ENCODE results near the gene CDH12. TPM values are rescaled to one million over a fixed set of nuclear protein-coding genes. Genes with fewer than 3 reads are reported as not detected.

Gene CDH12
- total RNA-seq, 3 donors from 2014 or later = 0.33 to 2.6 (median 1.1) TPM

DNA sequence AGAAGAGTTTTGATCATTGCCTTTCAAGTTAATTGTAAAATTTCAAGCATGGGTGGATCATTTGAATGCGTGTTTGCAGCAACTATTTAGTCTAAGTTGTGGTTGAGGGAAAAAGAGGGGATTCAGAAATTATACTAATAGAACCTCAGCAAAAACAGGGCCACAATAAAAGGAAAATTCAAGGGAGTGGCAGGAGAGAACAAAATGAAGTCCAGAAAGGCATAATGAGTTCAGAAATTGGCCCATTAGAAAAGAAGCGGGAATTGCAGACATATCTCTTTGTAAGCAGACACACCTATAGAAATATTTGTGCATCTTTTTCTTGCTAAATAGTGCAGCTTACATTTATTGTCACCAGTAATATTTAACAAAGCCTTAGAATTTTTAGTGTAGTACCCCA lies 960.0 kb downstream of the CDH12 start:
- TF ChIP-seq, protein P1, sequence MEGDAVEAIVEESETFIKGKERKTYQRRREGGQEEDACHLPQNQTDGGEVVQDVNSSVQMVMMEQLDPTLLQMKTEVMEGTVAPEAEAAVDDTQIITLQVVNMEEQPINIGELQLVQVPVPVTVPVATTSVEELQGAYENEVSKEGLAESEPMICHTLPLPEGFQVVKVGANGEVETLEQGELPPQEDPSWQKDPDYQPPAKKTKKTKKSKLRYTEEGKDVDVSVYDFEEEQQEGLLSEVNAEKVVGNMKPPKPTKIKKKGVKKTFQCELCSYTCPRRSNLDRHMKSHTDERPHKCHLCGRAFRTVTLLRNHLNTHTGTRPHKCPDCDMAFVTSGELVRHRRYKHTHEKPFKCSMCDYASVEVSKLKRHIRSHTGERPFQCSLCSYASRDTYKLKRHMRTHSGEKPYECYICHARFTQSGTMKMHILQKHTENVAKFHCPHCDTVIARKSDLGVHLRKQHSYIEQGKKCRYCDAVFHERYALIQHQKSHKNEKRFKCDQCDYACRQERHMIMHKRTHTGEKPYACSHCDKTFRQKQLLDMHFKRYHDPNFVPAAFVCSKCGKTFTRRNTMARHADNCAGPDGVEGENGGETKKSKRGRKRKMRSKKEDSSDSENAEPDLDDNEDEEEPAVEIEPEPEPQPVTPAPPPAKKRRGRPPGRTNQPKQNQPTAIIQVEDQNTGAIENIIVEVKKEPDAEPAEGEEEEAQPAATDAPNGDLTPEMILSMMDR (IDR thresholded peaks at IDR 0.05) = no peak
- TF ChIP-seq POLR2A (IDR thresholded peaks at IDR 0.05) = no peak
- TF ChIP-seq POLR2AphosphoS5 (IDR thresholded peaks at IDR 0.05) = no peak
- H3K4me1 ChIP-seq = no peaks in the 10 kb centered on the region
- no peak overlapping the region for H3K4me3 ChIP-seq
- no peak for DNase-seq (ENCODE audit: low spot score in 2 of 2)
- H3K9me3 ChIP-seq = no peaks in the 10 kb centered on the region
- no peaks in the 10 kb centered on the region for H3K36me3 ChIP-seq
- no peaks in the 10 kb centered on the region for H3K27me3 ChIP-seq
- no peak overlapping the region for H3K27ac ChIP-seq
- intact Hi-C loops (cut with DNase I; ENCODE audit: low total_unique reads) = no loop called here

DNA sequence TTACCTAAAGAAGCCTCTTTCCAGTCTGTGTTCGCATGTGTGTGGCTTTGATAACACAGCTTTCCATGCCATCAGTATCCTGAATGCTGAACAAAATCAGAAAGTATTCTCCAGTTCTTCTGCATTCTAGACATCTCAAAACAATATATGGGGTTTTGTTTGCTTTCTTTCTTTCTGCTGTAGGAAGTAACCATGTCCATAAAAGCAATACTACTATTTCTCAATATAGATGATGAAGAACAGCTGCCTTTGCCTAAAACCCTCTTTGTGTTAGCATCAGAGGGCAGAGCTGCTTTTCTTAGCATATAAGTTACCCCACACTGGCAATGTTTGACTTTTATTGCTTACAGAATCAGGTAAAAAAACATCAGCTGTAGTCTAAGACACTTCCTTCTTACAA lies 963.6 kb downstream of the CDH12 start:
- no peak for DNase-seq (ENCODE audit: low spot score in 2 of 2)
- Histone ChIP-seq H3K9me3 (no peaks in the 10 kb centered on the region), H3K4me1 (no peaks in the 10 kb centered on the region), H3K36me3 (no peaks in the 10 kb centered on the region), H3K4me3 (no peak overlapping the region), H3K27ac (no peak overlapping the region), H3K27me3 (no peaks in the 10 kb centered on the region)
- TF ChIP-seq, protein P1 (IDR thresholded peaks at IDR 0.05) = no peak
- TF ChIP-seq POLR2AphosphoS5 (IDR thresholded peaks at IDR 0.05) = no peak
- TF ChIP-seq POLR2A (IDR thresholded peaks at IDR 0.05) = no peak
- intact Hi-C loops (cut with DNase I; ENCODE audit: low total_unique reads) = no loop called here

DNA sequence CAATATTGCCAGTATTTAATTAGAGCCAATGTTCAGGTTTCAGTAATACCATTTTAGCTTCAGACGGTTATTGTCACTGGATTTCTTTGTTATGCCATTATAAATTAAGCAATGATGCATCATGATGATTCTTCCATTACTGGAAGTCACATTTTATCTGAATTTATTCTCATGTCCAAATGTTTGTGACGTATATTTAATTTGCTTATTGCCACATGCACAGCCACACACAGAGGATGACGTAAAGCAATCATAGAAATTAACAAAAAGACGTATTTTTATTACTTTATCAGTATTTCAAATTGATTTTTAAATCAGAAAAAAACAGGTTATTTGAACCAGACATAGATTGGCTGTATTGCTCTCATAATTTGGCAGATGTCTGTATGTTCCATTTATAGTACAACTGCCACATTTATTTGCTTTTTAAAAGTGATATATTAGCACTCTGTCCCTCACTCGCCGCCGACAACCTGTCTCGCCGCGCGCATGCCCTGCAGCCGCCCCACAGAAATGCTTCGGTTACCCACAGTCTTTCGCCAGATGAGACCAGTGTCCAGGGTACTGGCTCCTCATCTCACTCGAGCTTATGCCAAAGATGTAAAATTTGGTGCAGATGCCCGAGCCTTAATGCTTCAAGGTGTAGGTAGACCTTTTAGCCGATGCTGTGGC lies 970.9 kb downstream of the CDH12 start:
- TF ChIP-seq, protein P1 (IDR thresholded peaks at IDR 0.05) = no peak
- TF ChIP-seq POLR2AphosphoS5 (IDR thresholded peaks at IDR 0.05) = no peak
- no peak for TF ChIP-seq POLR2A (IDR thresholded peaks at IDR 0.05)
- intact Hi-C loops (cut with DNase I; ENCODE audit: low total_unique reads) = no loop called here
- Histone ChIP-seq H3K4me3 (no peak overlapping the region), H3K27ac (no peak overlapping the region), H3K9me3 (no peaks in the 10 kb centered on the region), H3K36me3 (no peaks in the 10 kb centered on the region), H3K4me1 (no peaks in the 10 kb centered on the region), H3K27me3 (no peaks in the 10 kb centered on the region)
- DNase-seq (ENCODE audit: low spot score in 2 of 2) = no peak

DNA sequence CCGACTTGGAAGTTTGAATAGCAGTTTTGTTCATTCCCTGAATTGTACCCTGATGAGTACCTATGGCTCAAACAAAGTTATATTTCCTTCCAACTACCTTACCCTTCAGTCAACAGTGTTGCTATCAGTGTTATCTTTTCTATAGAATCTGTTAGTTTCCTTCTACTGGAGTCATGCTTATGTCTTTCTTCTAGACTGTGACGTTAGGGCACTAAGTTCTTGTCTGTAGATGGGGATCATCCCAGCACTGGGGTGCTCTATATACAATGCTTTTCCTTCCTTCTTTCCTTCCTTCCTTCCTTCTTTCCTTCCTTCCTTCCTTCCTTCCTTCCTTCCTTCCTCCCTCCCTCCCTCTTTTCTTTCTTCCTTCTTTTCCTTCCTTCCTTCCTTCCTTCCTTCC lies 973.0 kb downstream of the CDH12 start:
- Histone ChIP-seq H3K36me3 (no peaks in the 10 kb centered on the region), H3K27ac (no peak overlapping the region), H3K4me1 (no peaks in the 10 kb centered on the region), H3K4me3 (no peak overlapping the region), H3K9me3 (no peaks in the 10 kb centered on the region), H3K27me3 (no peaks in the 10 kb centered on the region)
- intact Hi-C loops (cut with DNase I; ENCODE audit: low total_unique reads) = no loop called here
- TF ChIP-seq POLR2AphosphoS5 (IDR thresholded peaks at IDR 0.05) (no peak), POLR2A (IDR thresholded peaks at IDR 0.05) (no peak)
- TF ChIP-seq, protein P1 (IDR thresholded peaks at IDR 0.05) = no peak
- DNase-seq (ENCODE audit: low spot score in 2 of 2) = no peak

DNA sequence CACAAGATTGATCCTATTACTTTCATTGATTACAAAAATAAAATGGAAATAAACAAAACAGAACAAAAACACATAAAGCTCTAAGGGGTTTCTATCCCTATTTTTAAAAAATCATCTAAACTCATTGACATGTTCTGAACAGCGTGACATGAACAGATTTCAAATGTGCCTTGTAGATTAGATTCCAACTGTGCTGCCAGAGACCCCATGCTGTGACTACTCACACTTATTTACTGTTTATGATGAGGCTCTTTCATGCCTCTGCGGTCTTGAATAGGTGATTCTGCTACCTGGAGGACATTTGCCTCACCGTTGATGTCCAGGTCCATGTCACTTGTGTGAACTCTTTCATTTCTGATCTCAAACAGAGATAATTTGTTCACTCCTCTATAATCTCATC lies 990.2 kb downstream of the CDH12 start:
- Histone ChIP-seq H3K9me3 (no peaks in the 10 kb centered on the region), H3K27ac (no peak overlapping the region), H3K4me3 (no peak overlapping the region), H3K4me1 (no peaks in the 10 kb centered on the region), H3K27me3 (no peaks in the 10 kb centered on the region), H3K36me3 (no peaks in the 10 kb centered on the region)
- intact Hi-C loops (cut with DNase I; ENCODE audit: low total_unique reads) = no loop called here
- DNase-seq (ENCODE audit: low spot score in 2 of 2) = no peak
- no peak for TF ChIP-seq POLR2A (IDR thresholded peaks at IDR 0.05)
